Measurements from ENCODE around the gene LIN52.

The LIN52 gene

DNA sequence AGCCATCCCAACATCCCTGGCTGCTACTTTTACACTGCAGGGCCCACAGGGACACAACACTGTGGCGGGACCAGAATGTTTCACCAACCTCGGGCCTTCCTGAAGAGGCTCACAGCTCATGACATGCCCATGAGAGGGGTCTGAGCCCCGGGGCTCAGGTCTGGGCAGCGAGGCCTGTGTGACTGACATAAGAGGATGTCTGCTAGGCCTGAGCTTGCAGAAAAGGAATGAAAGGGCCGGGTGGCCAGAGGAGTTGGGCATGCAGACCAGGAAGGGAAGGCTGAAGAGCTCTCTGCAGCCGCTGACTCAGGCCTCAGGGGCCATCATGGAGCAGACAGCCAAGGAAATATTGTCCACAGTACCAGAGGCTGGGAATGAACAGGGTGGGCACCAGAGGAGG, 136.2 kb downstream of the LIN52 start:
- Histone ChIP-seq H3K9ac (no peak overlapping the region), H4K20me1 (no peaks in the 10 kb centered on the region), H3K9me3 (no peaks in the 10 kb centered on the region), H3K27me3 (no peaks in the 10 kb centered on the region), H3K4me1 (no peaks in the 10 kb centered on the region), H3K36me3 (no peaks in the 10 kb centered on the region), H3K4me2 (no peak overlapping the region), H3K27ac (no peak overlapping the region), H3K4me3 (no peak overlapping the region)
- TF ChIP-seq Cebpa-rat (IDR thresholded peaks at IDR 0.05), result no peak

DNA sequence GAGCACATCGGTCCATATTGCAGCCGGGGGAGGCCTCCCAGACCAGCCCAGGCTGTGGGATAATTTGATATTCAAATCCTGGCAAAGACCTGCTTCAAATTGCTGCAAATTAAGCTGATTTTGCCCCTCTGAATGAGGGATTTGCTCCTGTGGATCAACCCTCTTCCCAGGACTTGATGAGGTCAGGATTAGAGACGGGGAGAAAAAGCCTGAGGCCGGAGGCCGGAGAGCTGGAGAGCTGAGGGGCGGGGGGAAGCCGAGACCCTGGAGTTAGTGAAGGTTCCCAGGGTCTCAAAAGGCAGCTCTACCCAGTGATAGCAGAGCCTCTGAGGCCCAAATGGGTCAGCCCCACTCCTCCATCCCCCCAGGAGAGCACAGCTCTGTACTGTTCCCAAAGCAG, 137.0 kb downstream of the LIN52 start:
- Histone ChIP-seq H3K27ac (no peak overlapping the region), H3K4me3 (no peak overlapping the region), H3K36me3 (no peaks in the 10 kb centered on the region), H3K4me2 (no peak overlapping the region), H3K4me1 (no peaks in the 10 kb centered on the region), H3K9me3 (no peaks in the 10 kb centered on the region), H4K20me1 (no peaks in the 10 kb centered on the region), H3K27me3 (no peaks in the 10 kb centered on the region), H3K9ac (no peak overlapping the region)
- no peak for TF ChIP-seq Cebpa-rat (IDR thresholded peaks at IDR 0.05)

DNA sequence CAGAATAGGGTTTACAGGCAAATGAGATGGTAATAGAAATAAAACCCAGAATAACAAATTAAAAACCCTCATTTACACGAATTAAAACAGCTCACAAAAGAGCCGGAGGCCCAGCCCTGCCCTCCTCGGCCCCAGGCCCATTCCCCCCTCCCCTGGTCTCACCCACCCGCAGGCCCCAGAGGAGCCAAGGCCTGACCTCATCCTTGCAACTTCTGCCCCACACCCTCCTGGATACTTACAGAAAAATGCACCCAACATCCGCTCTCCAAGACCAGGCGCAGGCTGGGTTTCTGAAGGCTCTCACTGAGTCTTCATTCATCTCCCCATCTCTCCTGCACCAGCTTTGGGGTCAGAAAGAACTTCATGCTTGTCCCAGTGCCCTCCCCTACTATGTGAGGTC, 138.3 kb downstream of the LIN52 start:
- H3K9me3 ChIP-seq, result no peaks in the 10 kb centered on the region
- no peaks in the 10 kb centered on the region for H3K27me3 ChIP-seq
- H3K36me3 ChIP-seq, result no peaks in the 10 kb centered on the region
- no peaks in the 10 kb centered on the region for H3K4me1 ChIP-seq
- H3K4me3 ChIP-seq, result no peak overlapping the region
- no peak overlapping the region for H3K9ac ChIP-seq
- H3K27ac ChIP-seq, result no peak overlapping the region
- no peaks in the 10 kb centered on the region for H4K20me1 ChIP-seq
- H3K4me2 ChIP-seq, result no peak overlapping the region
- TF ChIP-seq Cebpa-rat (IDR thresholded peaks at IDR 0.05), result no peak

DNA sequence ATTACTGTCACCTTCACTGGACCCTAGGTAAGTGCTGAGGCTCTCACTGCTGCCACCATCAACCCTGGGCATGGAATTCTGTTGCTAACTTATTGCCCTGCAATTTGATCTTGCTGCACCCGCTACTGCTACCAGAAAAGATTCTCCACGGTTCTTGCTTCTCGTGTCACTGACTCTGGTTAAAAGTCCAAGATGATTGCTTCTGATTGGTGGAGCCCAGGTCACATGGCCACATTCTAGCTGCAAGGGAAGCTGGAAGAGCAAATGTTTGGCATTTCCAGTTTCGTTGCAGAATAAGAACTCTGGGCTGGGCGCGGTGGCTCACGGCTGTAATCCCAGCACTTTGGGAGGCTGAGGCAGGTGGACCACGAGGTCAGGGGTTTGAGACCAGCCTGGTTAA, 147.0 kb downstream of the LIN52 start:
- Histone ChIP-seq H3K4me1 (no peaks in the 10 kb centered on the region), H4K20me1 (no peaks in the 10 kb centered on the region), H3K4me3 (no peak overlapping the region), H3K27ac (no peak overlapping the region), H3K4me2 (no peak overlapping the region), H3K9ac (no peak overlapping the region), H3K27me3 (no peaks in the 10 kb centered on the region), H3K9me3 (peaks cover 16% of the 10 kb centered on the region), H3K36me3 (no peaks in the 10 kb centered on the region)
- no peak for TF ChIP-seq Cebpa-rat (IDR thresholded peaks at IDR 0.05)

DNA sequence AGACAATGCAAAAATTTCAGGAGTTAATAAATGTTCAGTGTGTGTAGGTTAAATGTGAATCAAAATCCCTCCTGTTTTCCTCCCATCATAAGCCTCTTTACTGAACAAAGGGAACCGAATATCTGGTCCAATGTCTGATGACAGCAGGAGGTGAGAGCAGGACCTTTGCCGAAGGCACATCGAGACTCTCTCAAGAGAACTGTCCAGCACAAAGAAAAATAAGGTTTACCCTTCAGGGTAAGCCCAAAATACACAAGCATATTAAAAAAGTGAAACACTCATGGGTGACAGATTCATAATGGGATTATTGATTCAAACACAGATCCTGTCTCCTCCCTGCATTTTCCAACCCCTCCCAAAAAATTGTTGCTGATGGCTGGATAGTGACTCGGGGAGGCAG, 150.3 kb downstream of the LIN52 start:
- H3K4me3 ChIP-seq, result no peak overlapping the region
- peaks cover 28% of the 10 kb centered on the region for H3K9me3 ChIP-seq
- H3K36me3 ChIP-seq, result no peaks in the 10 kb centered on the region
- H3K27ac ChIP-seq, result no peak overlapping the region
- H3K27me3 ChIP-seq, result peaks cover 29% of the 10 kb centered on the region
- H3K4me1 ChIP-seq, result no peaks in the 10 kb centered on the region
- H4K20me1 ChIP-seq, result peaks cover 2% of the 10 kb centered on the region; the same call in 1 of the 2 replicates
- TF ChIP-seq Cebpa-rat (IDR thresholded peaks at IDR 0.05), result no peak
- no peak overlapping the region for H3K4me2 ChIP-seq
- H3K9ac ChIP-seq, result no peak overlapping the region

DNA sequence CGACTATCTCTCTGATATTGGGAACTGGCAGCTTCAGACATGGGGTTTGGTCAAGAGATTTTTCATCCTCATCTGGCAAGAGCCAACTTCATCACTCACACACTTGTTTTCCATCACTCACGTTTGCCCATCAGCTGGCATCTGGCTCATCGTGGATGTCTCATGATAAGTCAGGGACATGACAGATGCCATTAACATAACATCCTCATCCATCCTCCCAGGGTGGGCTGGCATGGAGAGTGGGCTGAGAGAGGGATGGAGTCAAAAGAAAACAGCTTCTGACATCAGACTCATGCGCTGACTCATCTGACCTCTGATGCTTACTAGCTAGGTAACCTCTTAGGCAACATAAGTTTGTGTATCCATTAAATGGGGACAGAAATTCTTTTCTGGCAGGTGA, 152.7 kb downstream of the LIN52 start:
- Histone ChIP-seq H3K27me3 (peaks cover 53% of the 10 kb centered on the region), H3K4me2 (no peak overlapping the region), H4K20me1 (peaks cover 26% of the 10 kb centered on the region; the same call in 1 of the 2 replicates), H3K27ac (no peak overlapping the region), H3K4me3 (no peak overlapping the region), H3K9me3 (peaks cover 37% of the 10 kb centered on the region), H3K36me3 (no peaks in the 10 kb centered on the region), H3K4me1 (no peaks in the 10 kb centered on the region), H3K9ac (no peak overlapping the region)
- no peak for TF ChIP-seq Cebpa-rat (IDR thresholded peaks at IDR 0.05)

DNA sequence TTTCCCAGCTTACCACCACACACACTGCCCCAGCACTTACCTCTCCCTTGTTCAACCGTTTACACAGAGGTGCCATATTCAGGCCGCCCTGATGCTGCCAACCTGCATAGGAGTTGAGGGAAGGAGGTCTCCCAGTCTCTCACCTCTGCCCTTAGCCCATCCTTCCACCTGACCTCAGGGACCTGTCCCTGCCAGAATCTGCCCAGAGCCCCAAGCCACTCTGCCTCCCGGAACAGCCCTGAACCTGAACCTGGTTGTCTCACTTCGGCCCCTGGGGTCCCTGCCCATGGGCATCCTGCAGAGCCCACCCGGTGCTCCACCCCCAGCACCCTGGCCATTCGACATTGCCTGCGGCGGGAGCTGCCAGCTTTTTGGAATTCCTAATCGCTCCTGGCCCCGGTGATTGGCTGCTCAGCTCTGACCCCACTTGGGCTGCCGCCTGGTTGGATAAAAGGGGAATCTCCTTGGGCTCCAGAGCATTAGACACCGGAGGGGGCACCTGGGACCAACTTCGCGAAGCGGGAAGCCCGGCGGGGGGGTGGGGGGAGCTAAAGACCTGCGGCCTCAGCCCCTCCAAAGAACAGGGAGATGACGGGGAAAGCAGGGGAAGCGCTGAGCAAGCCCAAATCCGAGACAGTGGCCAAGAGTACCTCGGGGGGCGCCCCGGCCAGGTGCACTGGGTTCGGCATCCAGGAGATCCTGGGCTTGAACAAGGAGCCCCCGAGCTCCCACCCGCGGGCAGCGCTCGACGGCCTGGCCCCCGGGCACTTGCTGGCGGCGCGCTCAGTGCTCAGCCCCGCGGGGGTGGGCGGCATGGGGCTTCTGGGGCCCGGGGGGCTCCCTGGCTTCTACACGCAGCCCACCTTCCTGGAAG, 154.5 kb downstream of the LIN52 start, which contains the start of gene VSX2:
TSS of gene VSX2 (plus strand) at position 476 of the 874 bp plus-strand sequence. CDS start at position 589, 113 bp downstream.
- Histone ChIP-seq H3K9ac (no peak within 1 kb of the TSS), H3K4me2 (no peak within 1 kb of the TSS), H3K36me3 (no peaks in the 10 kb centered on the region), H3K27me3 (peaks cover 71% of the 10 kb centered on the region), H3K9me3 (peaks cover 34% of the 10 kb centered on the region), H3K4me1 (no peaks in the 10 kb centered on the region), H4K20me1 (peaks cover 29% of the 10 kb centered on the region; the same call in 1 of the 2 replicates), H3K27ac (no peak within 1 kb of the TSS), H3K4me3 (peak within 1 kb of the TSS; percentile 44; the same call in 1 of the 2 replicates)
- no peak for TF ChIP-seq Cebpa-rat (IDR thresholded peaks at IDR 0.05)

DNA sequence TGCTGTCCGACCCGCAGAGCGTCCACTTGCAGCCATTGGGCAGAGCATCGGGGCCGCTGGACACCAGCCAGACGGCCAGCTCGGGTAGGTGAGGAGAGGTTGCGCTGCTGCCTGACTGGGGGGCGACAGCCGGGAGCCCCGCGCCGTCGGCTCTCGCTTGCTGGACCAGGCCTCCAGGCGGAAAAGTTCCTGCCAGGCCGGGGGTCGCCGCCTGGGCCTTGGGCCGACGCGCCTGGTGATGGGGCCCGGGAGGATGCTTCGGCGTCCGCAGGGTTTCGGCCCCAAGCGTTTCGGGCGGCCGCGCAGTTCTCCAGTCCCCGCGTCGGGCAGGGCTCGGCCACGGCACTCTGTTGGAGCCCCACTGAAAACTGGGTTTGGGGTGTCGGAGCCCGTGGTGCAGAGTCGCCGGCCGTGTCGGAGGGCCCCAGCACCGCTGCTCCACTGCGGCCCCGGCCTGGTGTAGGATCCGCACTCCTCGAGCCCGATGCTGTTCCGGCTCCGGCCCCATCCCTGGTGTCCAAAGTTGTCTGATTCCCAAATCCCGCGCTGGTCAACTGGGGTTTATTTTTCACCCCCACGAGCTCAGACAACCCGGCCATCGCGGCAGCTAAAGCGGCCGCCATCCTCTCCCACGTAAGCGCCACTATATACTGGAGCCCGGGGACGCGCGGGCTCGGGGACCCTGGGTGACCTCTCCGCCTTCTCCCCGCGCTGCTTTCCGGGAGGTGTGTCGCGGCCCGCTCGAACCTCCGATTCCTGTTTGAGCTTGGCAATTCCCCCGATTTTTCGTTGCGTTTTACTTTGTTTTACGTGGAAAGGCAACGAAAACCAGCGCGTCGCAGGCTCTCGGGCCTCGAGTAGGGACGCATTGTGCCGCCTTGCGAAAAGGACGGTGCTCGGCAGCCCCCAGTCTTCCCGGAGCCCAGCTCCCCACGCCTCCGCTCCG, 155.4 kb downstream of the LIN52 start:
- H3K36me3 ChIP-seq, result no peaks in the 10 kb centered on the region
- H3K4me2 ChIP-seq, result no peak overlapping the region
- H3K9ac ChIP-seq, result no peak overlapping the region
- H4K20me1 ChIP-seq, result peaks cover 29% of the 10 kb centered on the region; the same call in 1 of the 2 replicates
- peak overlapping the region; percentile 44; the same call in 1 of the 2 replicates for H3K4me3 ChIP-seq
- H3K27me3 ChIP-seq, result peaks cover 80% of the 10 kb centered on the region
- no peak for TF ChIP-seq Cebpa-rat (IDR thresholded peaks at IDR 0.05)
- H3K27ac ChIP-seq, result no peak overlapping the region
- H3K9me3 ChIP-seq, result peaks cover 34% of the 10 kb centered on the region
- H3K4me1 ChIP-seq, result no peaks in the 10 kb centered on the region

DNA sequence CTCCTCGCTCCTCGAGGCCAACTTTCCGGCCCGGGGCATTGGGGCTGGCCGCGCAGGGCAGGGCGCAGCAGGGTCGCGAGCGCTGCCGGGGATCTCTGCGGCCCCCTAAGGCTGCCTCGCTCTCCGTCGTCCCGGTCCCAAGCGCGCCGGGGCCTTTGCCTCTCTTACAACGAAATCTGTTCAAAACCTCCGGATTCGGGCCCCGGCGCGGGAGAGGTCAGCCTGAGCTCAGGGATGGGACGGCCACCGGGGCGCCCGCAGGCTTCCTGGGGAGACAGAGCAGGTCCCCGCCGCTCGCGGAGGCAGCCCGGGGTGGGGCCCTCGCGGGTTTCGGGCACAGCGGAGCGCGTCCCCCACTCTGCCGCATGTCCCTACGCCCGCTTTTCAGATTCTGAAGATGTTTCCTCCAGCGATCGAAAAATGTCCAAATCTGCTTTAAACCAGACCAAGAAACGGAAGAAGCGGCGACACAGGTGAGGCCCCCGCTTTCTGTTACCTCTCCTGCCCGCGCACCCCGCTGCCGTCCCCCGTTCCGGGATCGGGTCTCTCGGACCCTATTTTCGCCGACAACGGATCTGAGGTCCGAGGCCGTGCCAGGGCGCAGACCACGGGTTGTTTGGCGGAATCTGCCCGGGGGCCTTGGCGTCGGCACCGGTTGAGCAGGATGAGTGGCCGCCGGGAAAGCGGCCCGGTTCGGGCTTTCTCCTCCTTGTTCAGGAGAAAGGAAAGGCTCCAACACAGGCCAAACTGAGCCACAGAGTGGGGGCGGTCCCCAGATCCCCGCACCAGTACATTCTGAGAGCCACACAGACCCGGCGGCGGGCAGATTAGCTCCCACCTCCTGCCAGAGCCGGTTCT, 156.3 kb downstream of the LIN52 start:
- Histone ChIP-seq H3K9ac (no peak overlapping the region), H3K4me3 (peak overlapping the region; percentile 44; the same call in 1 of the 2 replicates), H3K9me3 (peaks cover 34% of the 10 kb centered on the region), H4K20me1 (peaks cover 29% of the 10 kb centered on the region; the same call in 1 of the 2 replicates), H3K27ac (no peak overlapping the region), H3K36me3 (no peaks in the 10 kb centered on the region), H3K4me2 (no peak overlapping the region), H3K27me3 (peaks cover 80% of the 10 kb centered on the region), H3K4me1 (no peaks in the 10 kb centered on the region)
- TF ChIP-seq Cebpa-rat (IDR thresholded peaks at IDR 0.05), result no peak

All from BLaER1 (cell line).